HG03354 (cell line): ENCODE measurements around the gene RASGRF1.

ENCODE experiments used
- ATAC-seq: cut with Tn5 transposase; IDR thresholded peaks from one replicate; pipeline ENCODE4 v1.9.1; 2021; ENCODE audit warnings: mild to moderate bottlenecking; ENCODE audit not compliant: unreplicated experiment, poor library complexity, severe bottlenecking

RASGRF1 gene

DNA sequence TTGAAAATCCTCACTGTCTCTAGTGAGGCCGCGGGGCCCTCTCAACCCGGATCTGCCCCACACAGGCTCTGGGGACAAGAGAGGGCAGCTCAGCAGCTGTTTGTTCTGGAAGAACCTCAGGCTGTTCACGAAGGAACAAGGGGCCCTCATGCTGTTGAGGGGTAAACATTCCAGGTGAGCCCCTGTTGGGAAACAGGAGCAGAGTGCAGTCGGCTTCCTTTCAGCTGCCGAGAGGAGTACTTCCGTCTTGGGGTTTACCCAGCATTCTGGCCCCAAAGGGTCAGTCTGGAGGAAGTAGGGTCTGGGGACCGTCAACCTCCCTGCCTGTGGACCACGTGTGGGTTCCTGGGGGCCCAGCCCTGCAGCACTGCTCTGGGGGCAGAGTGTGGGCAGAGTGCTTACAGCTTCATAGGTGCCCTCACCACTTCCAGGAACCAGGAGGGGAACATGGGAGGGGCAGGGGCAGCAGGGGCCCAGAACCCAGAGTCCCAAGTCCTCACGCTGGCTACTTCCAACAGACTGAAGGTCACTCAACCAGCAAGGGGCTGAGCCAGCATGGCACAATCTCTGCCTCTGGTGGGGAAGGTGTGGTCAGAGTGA, 96.5 kb downstream of the RASGRF1 start:
- ATAC-seq: no peak

DNA sequence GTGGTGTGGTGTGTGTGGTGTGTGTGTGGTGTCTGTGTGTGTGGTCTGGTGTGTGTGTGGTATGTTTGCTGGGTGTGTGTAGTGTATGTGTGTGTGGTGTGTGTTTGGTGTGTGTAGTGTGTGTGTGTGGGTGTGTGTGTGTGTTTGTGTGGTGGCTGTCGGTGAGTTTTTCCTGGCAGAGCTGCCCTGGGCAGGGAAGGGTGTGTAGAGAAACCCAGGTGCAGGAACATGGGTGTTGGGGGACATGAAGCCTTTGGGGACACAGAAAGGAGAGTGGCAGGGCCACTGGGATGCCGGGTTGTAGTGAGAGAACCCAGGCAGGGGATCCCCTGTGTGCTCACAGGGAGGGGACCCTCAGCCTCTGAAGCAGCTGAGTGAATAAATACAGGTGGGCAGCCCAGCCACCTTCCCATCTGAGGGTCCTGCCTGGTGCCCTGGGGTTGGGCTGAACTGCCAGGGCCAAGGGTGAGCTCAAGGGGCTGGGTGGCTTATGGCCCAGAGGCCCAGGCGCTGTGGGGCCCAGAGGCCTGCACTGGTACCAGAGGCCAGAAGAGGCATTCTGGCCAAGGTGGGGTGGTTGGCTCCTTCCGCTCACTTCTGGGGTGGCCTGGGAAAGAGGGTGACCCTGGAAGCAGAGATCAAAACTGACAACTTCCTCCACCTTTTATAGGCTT, 97.2 kb downstream of the RASGRF1 start:
- no peak for ATAC-seq

DNA sequence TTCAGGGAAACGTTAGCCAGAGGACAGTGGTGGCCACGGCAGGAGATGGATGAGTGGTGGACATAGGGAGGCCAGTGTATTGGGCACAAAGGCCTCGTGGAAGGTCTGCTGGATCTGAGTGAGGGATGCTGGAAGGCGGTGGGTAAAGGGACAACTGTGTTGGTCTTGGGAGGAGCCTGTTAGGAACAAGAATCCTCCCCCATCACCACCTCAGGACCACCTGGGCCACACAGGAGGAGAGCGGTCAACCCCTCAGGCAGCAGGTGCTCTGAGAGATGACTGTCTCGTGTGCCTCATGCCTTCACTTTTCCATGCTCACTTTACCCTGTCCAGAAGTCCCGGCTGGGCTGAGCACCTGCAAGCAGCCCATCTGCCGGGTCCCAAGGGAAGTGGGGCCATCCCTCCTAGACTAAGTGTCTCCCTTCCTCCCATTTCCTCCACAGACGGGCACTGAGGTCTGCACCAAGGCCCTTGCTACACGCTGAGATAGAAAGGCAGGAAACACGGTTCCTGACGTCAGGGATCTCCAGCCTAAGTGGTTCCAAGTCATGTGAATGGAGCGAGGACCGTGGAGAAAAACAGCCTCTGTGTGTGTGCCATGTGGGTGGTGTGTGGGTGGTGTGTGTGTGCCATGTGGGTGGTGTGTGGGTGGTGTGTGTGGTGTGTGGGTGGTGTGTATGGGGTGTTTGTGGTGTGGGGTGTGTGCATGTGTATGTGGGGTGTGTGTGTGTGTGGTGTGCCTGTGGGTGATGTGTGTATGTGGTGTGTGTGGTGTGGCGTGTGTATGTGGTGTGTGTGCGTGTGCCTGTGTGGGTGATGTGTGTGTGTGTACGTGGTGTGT, 97.9 kb downstream of the RASGRF1 start:
- no peak for ATAC-seq

GRCh38 chr15:78991879-78992278, 98.7 kb downstream of the RASGRF1 start:
- ATAC-seq: no peak

- ATAC-seq: no peak
These were observed 99.1 kb downstream of the RASGRF1 start for GRCh38 chr15:78991476-78991875.

- no peak for ATAC-seq
These were observed 100.3 kb downstream of the RASGRF1 start for GRCh38 chr15:78990278-78990677.

DNA sequence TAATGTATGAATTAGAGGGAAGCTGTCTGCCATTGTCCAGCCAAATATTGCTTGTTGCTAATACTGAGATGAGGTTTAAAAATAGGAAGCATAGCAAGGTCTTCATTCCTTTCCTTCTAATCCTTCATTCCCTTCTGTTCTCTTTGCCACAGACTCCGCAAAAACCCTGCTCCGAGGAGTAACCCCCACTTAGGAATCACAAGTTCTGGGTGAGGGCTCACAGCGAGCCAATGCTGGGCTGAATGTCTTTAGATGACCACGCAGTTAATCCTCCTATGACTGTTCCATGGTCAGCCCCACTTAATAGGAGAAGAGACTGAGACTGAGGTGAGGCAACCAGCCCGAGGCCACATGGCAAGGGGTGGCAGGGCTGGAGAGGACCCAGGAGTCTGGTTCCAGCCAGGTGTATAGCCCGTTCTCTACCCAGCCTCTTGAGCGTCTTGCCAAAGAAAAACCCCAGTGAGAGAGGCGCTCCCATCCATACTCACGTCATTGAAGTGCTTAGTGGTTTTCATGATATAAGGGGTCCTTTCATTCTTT, 100.8 kb downstream of the RASGRF1 start:
- no peak for ATAC-seq

DNA sequence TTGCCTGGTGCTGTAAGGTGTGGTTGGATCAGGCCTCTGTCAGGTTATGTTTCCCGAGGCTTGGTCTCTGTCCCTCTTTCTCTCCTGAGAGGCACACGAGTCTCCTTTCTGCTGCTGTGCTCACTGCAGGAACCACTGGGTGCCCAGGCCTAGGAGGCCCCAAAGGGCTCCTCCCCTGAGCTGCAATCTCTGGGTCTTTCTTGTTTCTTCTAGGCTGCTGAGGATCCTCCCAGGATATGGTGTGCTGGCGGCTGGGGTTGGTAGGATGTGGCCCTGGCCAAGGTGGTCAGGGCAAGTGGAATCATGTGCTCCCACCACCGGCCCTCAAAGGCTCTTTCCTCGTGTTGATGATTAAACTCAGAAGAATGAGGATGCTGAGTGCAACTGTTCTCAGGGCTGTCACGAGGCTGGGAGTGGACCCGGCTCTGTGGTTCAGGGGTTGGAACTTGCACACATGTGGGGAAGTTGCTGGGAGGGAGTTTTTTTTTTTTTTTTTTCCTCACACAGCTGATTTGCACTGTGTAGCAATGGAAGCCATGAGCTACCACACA, 102.1 kb downstream of the RASGRF1 start:
- no peak for ATAC-seq

- ATAC-seq: no peak
These were observed 102.8 kb downstream of the RASGRF1 start for GRCh38 chr15:78987556-78988360.

DNA sequence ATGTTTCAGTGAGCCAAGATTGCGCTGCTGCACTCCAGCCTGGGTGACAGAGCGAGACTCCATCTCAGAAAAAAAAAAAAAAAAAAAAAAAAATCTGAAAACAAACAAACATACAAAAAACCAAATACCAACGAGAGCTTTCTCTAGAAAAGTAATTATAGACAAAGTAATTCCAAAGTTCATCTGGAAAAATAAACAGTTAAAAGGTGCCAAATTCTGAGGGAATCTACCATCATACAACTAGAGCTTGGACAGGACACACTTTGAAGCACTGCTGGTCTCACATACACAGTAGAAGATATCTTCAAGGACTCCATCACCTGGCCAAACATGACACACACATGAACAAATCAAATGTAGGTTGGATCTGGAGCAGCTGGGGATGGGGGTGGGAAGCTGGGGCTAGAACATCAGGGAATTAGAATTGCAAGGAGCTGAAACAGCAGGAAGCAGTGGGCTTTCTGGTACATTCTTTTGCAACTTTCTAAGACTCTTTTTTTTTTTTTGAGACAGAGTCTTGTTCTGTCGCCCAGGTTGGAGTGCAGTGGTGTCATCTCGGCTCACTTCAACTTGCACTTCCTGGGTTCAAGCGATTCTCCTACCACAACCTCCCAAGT, 104.6 kb downstream of the RASGRF1 start:
- ATAC-seq: no peak

DNA sequence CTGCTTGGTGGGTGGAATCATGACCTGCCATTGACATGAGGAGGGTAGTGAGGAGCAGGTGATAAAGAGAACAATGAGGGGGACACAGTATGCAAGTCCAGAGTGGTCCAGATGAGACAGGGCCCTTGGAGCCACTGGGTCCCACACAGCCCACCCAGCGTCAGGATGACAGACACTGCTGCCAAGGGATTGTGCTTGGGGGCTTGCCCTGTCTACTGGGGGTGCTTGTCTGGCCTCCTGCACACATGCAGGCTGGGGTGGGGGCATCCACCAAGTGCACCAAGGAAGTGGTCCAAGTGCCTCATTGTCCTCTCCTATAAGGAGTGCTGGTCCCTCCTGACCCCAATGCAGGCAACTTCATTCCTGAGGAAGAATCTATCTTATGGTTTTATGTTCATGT, 106.5 kb downstream of the RASGRF1 start:
- ATAC-seq: no peak

DNA sequence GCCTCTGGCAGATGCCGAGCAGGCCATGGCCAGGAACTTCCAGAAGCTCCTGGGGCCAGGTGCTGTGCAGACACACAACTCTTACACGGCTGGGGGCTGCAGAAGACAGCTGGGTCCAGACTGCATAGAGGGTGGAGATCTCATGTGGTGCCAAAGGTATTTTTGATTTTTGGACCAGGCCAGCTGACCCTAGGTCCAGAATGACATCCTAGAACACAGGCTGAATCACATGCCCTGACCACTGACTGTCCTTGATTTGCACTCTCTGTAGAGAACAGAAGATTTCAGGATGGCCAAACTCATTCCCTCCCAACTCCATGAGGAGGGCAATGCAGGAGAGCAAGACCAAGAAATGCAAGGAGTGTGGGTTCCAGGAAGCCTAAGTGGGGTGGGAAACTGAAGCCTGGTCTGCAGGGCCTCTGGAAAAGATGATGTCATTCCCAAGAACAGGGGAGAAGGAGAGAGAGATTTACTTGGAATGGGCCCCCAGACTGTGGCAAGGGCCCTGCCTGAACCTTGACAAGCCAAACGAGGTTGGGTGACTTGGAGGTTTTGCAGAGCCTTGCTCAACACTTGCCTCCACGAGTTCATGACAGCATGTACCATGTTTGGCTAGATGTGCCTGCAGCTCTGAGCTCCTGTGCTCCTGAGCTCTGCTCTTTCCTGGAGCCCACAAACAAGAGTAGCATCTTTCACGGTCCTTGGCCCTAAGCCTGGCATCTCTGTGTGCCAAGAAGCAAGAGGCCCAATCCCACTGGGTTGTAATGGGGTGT, 107.2 kb downstream of the RASGRF1 start:
- no peak for ATAC-seq

DNA sequence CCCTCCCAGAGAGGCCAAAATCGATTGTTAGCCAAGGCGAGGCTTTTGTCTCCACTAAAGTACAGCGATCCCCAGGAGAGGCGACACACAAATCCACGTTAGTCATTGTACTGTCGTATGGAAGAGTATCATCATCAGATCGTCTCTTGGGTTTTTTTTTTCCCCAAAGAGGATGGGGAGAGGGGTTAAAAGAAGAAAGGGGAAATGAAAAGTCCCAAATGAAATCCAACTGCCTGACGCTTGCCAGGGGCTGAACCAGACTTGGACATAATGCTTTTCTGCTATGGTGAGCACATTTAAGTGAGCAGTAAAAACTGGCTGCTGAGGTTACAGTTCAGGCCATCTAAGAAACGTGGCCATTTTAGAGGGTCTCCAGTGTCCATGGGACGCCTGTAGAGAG, 107.8 kb downstream of the RASGRF1 start:
- no peak for ATAC-seq

GRCh38 chr15:78981532-78982313, 108.9 kb downstream of the RASGRF1 start:
- ATAC-seq: no peak

DNA sequence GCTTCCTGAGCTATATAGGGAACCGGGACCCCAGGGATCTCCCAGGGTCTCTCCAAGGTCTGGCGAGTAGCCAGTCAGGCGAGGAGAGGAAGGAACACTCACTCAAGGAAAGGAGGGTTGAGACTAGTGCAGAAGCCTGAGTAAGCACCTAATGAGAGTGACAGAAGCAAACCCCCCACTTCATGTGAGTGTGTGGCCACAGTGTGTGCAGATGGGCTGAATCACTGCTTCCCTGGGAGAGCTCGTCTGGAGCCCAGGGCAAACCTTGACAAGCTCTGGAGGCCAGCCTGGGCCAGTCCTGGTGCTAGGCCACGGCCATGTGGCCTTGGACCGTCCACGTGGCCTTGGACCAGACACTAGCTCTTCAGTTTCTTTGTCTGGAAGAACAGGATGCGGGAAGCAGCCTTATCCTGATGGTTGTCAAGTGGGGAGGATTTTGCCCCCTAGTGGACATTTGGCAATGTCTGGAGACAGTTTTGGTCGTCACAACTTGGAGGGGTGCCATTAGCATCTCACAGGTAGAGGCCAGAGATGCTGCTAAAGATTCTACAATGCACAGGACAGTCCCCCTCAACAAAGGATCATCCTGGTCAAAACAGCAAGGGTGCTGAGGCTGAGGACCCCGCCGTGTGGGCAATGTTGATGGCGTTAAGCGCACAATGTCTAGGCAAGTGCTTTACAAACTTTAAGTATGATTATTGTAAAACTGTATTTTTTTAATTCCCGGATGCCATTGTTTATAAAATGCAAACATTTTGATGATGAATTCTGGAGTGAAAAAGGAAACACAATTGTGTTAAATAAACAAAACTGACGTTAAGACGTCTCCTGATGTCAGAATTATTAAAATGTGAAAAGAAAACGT, 110.9 kb downstream of the RASGRF1 start:
- no peak for ATAC-seq

DNA sequence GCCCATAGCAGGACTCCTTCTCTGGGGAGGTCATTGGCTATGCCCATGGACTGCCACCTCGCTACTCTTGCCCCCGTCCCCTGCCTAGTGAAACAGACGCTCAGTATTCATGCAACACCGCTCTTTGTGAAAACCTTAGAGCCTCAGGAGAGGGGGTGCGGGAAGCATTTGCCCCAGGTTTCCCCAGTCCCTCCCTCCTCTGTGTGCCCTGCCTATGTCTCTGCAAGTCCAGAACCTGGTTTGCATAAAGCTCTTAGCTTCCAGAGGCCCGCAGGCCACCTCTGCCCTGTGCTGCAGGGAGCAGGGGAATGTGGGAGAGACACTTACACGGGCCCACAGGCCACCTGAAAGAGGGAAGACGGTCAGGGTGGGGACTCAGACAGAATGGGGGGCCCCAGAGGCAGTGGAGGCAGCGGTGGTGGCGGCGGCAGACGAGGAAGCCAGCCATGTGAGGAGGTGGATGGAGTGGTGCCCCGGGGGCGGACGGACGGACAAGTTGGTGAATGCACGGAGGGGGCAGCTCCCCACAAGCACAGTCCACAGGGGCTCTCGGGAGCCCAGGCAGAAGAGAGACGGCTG, 111.9 kb downstream of the RASGRF1 start:
- ATAC-seq: no peak
